Left renal cortex interstitium (tissue), 4 donors: Measurements from ENCODE around the gene CHADL. TPM values are rescaled to one million over a fixed set of nuclear protein-coding genes. Genes with fewer than 3 reads are reported as not detected.
A peak's percentile ranks its signal among the peaks of the same experiment; 100 is the strongest.
"Not testable (repeated sequence)": the region's sequence is repeated elsewhere in the genome, so short reads cannot be mapped to it uniquely, and the experiment has no call there.

Source experiments
- DNase-seq, 4 donors: peaks; one replicate each; pipeline ENCODE4 v3.0.0-alpha.2; 2013; ENCODE audit warnings: low read depth in 4 of 4, low spot score in 2 of 4, missing footprints in 1 of 4
- polyA plus RNA-seq, 4 donors: library from polyadenylated mRNA; unstranded; fragments of 120-200 nt; gene quantifications; one replicate each; pipeline ENCODE4 v1.2.1, GENCODE V29; 2013; ENCODE audit not compliant: insufficient read length in 4 of 4

The CHADL gene
- 1 to 10 TPM; 2.4 to 4.9 (median 4.0) TPM for polyA plus RNA-seq

DNA sequence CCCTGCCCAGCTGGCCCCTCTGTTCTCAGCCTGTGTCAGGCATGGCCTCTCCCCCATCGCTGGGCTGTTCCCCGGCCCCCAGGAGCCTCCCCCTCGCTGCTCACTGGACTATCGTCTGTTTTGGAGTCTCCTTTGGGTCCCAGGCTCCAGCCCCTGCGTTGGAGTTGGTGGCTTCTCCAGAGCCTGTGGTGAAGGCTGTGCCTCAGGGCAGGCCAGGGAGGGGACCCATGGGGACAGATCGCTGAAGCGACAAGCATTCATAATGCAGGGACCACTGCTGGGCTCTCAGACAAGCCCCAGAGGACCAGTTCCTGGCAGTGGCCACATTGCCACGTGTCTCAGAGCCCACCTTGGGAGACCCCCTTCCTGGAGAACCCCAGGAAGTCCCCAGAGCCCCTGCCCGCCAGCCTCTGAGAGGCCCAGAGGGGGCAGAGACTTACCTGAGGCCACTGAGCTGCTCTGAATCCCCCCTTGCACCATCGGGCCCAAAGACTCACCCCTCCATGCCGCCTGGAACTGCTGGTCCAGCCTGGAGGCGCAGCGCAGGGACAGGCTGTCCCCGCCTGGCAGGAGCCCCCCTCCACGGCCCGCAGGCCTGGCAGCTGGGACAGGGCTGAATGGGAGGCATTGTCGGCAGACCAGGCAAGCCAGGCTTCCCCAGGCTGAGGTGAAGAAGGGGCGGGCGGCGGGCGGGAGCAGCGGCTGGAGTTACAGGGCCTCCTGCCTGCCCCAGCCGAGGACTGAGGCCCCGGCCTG lies at the start of gene CHADL:
Gene CHADL, minus strand, starts transcription at position 555 of the 756 bp plus-strand sequence. Its CDS starts 50 bp downstream, at position 505.
- DNase-seq = no peak

GRCh38 chr22:41289671-41290070 lies 48.9 kb upstream of the CHADL start:
- DNase-seq = no peak

DNA sequence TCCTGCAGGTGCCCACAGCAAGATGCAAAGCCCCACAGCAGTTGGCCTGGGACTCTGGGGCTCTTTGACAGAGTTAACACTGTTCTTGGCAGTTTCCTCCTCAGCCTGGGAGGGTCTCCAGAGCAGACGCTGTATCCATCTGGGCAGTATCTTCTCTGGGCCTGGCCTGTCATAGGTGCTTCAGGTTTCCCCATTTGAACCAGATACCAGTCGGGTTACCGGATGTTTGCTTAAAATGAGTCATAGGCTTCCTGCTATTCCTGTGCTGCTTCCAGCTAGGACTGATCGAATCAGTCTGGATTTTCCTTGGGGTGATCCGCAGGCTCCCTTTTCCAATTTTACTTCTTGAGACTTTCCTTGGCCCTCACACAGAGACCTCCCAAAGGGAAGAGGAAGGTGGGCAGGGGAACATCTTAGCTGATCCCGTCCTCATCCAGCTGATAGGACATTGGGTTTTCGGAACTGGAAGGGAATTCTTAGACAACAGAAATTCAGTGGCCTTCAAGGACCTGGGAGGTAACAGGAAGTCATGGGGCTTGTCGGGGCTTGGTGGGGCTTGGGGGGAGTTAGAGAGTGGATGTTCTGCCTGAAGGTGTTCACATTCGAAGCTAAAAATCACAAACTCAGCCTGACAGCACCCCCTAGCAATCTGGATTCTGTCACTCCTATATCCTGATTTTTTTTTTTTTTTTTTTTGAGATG lies 47.7 kb upstream of the CHADL start:
- no peak for DNase-seq

DNA sequence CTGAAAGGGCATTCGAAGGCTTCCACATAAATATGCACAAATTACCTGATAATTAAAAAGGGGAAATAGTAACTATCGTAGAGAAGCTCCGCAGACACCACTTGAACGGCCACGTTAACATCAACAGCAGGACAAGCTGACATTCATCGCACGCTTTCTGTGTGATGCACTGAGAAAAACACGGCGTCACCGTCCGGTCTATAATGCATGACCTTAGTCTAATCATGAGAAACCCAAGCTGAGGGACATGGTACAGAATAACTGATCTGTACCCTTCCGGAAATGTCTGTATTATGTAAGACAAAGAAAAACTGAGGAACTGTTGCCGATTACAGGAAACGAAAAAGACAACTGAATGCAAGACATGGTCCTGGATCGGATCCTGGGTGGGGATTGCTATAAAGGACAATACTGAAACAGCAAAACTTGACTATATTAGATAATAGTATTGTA lies 45.9 kb upstream of the CHADL start:
- no peak for DNase-seq

DNA sequence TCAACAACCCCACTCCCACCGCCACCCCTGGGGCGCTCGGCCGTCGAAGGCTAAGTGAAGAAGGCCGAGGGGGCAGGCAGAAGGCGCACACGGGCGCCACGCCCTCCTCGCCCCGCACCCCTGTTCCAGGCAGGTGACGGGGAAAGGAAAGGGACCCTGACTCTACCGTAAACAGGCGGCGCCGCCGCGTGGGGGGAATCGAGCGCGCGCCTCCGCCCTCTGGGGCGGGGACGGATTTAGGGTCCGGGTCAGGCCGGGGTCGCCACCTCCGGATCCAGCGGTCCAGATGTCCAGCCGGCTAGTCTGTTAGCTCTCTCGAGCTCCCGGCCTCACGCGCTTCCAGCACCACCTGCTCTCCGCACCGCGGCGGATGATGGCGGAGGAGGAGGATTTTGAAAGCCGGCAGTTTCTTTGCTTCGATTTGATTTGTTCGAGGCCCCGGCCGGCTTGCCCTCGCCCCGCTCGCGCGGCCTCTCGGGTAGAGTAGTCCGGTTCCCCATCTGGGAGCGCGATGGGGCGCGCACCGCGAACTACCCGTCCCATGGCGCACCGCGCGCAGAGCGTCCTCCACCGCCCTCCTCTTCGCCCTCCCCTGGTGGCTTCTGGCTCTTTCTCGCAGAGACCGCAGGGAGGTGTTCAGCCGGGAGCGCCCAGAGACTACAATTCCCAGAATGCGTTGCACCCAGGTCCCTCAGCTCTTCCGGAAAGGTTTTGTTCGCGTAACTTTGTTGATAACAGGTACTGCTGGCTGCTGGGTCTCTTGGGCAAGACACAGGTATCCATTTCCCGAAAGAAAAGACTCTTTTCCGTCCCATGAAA lies 45.3 kb upstream of the CHADL start, which contains the start of gene RANGAP1:
Gene RANGAP1, minus strand, starts transcription at position 368 of the 819 bp plus-strand sequence. CDS start 5,143 bp downstream, outside the sequence.
- DNase-seq = peak; percentile 94 to 99 (median 96)

GRCh38 chr22:41285441-41285819 lies 44.7 kb upstream of the CHADL start:
- no peak for DNase-seq

GRCh38 chr22:41284465-41284864 lies 43.7 kb upstream of the CHADL start:
- DNase-seq = no peak

- no peak for DNase-seq
These were observed 40.1 kb upstream of the CHADL start for GRCh38 chr22:41280854-41281253.

GRCh38 chr22:41280065-41280464 lies 39.3 kb upstream of the CHADL start:
- DNase-seq = no peak

DNA sequence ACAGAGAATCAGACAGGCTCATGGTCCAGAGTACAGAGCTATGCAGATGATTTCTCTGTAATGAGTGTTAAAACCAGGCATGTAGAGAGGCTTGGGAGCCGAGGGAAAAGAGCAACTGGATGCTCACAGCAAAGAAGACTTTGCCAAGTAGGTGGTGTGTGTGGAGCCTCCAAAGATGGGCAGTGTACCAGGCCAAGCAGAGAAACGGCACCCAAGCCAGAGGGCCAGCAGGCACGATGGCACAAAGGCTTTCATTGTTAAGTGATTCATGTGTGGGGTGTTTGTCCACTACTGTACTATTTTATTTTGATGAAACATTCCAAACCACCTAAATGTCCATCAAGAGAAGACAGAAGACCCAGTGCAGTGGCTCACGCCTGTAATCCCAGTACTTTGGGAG lies 34.1 kb upstream of the CHADL start:
- DNase-seq = no peak

- DNase-seq = no peak
These were observed 32.4 kb upstream of the CHADL start for GRCh38 chr22:41273128-41273527.

DNA sequence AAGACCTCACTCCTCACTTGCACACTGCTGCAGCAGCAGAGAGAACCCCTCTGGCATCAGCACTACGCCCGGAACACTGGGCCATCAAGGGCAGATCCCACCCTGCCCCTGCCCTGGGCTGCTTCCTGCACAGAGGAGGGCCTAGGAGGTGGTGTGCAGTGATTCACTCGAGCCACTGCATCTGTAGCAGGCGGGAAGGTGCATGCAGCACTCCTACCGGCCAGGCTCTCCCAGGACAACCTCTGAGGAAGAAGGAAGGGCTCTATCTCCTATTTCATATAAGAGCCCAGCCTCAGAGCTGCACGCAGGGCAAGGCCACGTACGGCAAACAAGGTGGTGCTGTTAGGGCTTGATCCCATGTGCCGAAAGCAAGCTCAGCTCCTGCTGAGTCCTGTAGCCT lies 31.1 kb upstream of the CHADL start:
- no peak for DNase-seq

DNA sequence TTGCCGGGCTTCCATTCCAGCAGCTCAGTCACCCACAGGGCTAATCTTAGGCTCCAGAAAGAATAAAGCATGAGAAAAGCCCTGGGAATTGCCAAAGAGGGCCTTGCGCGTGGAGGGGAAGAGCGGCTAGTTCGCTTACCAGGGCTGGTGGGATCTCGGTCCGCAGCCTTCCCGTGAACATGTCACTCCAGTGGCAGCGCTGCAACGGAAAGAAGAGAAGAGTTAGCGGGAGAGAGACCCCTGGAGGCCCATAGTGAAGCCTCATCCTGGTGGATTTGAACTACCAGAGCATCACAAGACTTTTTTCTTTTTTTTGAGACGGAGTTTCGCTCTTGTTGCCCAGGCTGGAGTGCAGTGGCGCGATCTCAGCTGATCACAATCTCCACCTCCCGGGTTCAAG lies 27.2 kb upstream of the CHADL start:
- DNase-seq = no peak

GRCh38 chr22:41264408-41264941 lies 23.7 kb upstream of the CHADL start:
- DNase-seq = no peak

DNA sequence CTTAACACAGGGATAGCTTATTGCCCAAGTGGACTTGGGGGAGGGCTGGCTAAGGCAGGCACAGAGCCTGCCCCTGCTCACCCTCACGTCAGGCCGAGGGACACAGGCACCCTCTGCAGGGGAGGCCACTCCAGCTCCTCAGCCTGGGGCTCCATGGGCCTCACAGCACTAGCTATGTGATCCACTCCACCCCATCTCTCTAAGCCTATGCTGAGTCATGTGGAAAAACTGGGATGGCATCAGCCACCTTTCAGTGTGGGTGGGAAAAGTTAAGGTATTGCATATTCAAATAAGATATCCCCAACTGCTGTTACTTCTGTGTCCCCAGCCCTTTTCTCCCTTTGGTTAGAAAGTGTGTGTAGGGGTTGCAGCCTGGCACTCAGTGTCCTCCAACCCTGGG lies 23.0 kb upstream of the CHADL start:
- no peak for DNase-seq

DNA sequence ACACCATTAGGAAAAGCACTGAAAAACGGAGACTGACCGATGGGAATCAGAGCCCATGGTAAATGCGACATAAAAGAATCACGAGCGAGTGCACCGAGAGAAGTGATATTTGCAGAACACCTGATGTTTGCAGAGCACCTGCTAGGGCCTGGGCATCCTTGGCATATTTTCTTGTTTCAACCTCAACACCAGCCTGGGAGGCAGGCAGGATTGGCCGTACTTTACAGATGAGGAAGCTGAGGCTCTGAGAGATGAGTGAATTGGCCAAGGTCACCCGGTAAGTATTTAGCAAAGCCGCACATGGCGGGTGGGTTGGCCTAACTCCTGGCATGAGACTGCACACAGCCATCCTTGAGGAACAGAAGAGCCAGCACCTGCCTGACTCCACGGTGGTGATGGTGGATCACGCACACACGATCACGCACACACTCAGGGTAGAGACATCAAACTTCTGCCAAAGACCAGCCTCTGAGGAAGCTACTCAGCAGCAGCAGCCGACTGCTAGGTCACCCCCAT lies 21.6 kb upstream of the CHADL start:
- DNase-seq = no peak

DNA sequence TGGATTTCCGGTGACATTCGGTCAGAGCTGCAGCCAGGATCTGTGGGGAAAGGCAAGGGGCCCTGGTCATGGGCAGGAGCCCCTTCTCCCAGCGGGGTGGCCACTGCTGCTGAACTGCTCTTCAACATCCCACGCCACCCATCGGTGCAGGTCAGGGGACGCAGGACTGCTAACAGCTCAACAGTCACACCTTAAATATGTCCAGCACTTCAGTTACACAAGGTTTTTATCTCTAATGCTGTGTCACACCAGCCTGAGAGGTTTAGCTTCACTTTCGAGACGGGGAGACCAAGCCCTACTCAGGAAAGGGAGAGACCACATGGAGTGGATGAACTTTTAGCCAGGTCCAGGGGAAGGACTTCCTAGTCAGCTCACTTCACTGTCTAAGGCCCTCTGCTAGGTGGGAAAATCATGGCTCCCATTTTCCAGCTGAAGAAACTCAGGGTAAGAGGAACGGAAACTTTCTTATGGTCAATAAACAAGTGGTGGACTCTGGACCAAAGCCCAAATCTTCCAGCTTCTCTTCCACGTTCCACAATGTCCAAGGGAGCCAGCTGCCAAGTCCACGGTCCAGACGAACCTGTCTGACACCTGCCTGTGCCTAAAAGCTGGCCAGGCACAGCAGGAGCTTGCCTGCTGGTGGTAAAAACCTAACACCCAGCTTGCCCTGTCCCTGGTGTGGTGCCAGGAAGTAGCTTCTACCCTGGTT lies 21.0 kb upstream of the CHADL start:
- no peak for DNase-seq

DNA sequence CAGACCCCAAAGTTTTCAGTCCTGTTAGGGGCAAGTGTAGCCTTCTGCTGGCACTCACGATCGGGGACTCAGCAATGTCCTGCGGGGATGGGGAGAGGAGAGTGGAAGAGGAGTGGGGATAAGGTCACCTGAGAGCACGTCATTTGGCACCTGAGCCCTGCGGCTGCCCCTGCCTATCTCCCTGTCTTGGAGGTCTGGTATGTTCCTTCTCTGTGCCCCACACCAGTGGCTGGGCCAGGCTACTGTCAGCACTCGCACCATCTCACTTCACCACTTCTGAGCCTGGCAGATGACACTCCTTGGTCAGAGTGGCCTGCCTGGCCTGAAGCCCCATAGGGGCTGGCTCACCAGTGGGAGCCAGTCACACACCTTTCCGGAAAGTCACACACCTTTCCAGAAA lies 20.1 kb upstream of the CHADL start:
- DNase-seq = no peak

- not testable (repeated sequence) for DNase-seq
These were observed 19.0 kb upstream of the CHADL start for GRCh38 chr22:41259756-41260155.

GRCh38 chr22:41257696-41258095 lies 17.0 kb upstream of the CHADL start:
- DNase-seq = no peak
